Activated T-cell treated with anti-CD3 and anti-CD28 coated beads for 4 hours (primary cell): Measurements from ENCODE around the gene MSLN.
A peak's percentile ranks its signal among the peaks of the same experiment; 100 is the strongest.
"Not testable (repeated sequence)": the region's sequence is repeated elsewhere in the genome, so short reads cannot be mapped to it uniquely, and the experiment has no call there.

Source experiments
- DNase-seq: peaks from one replicate; pipeline ENCODE4 v3.0.0-alpha.2; 2020

MSLN gene

GRCh38 chr16:735982-736453, 24.5 kb upstream of the MSLN start:
- no peak for DNase-seq

GRCh38 chr16:736936-737481, 23.5 kb upstream of the MSLN start:
- DNase-seq: no peak

- DNase-seq: no peak
These were observed 20.7 kb upstream of the MSLN start for GRCh38 chr16:739560-740458.

- no peak for DNase-seq
These were observed 20.1 kb upstream of the MSLN start for GRCh38 chr16:740459-740763.

- DNase-seq: peak; percentile 90
These were observed 19.6 kb upstream of the MSLN start, which contains the start of gene CIAO3 for GRCh38 chr16:740764-741505. Gene CIAO3 (minus strand): TSS chr16:740997. CDS start chr16:740985, 12 bp downstream.

- DNase-seq: no peak
These were observed 18.4 kb upstream of the MSLN start for GRCh38 chr16:741986-742629.

GRCh38 chr16:742894-743293, 17.6 kb upstream of the MSLN start:
- not testable (repeated sequence) for DNase-seq

GRCh38 chr16:743794-744500, 16.6 kb upstream of the MSLN start:
- no peak for DNase-seq

GRCh38 chr16:745739-746138, 14.8 kb upstream of the MSLN start:
- DNase-seq: no peak

GRCh38 chr16:746637-747036, 13.9 kb upstream of the MSLN start:
- DNase-seq: no peak

GRCh38 chr16:747978-748746, 12.4 kb upstream of the MSLN start:
- no peak for DNase-seq

- no peak for DNase-seq
These were observed 11.5 kb upstream of the MSLN start for GRCh38 chr16:749010-749409.

- DNase-seq: no peak
These were observed 10.0 kb upstream of the MSLN start for GRCh38 chr16:750485-750884.

- DNase-seq: no peak
These were observed 9.2 kb upstream of the MSLN start for GRCh38 chr16:751152-752006.

- no peak for DNase-seq
These were observed 8.6 kb upstream of the MSLN start for GRCh38 chr16:752007-752312.

GRCh38 chr16:754121-754607, 6.4 kb upstream of the MSLN start:
- DNase-seq: not testable (repeated sequence)

GRCh38 chr16:754656-755055, 5.9 kb upstream of the MSLN start:
- no peak for DNase-seq

- DNase-seq: no peak
These were observed 4.1 kb upstream of the MSLN start for GRCh38 chr16:756428-756827.

- no peak for DNase-seq
These were observed 1.2 kb upstream of the MSLN start for GRCh38 chr16:759110-759910.

- DNase-seq: no peak
These were observed 469 bp upstream of the MSLN start for GRCh38 chr16:760065-760464.
